Erythroblast (primary cell): Measurements from ENCODE around the gene RGR.

Experiments
- GATA1 ChIP-seq: IDR thresholded peaks from 2 replicates; pipeline ENCODE4 v1.6.1; 2011; ENCODE audit warnings: low read depth, mild to moderate bottlenecking, control low read depth, low read length, moderate library complexity
- POLR2A ChIP-seq: IDR thresholded peaks from 2 replicates; pipeline ENCODE4 v1.6.1; 2011; ENCODE audit warnings: mild to moderate bottlenecking, low read length

- TF ChIP-seq POLR2A, result no peak
- TF ChIP-seq GATA1, result no peak
Observed at GRCh38 chr10:84200537-84201243, 44.2 kb upstream of the RGR start.
